Medulla oblongata (tissue), 1 donor: ENCODE measurements around the gene TGFBI.

Experiments
- DNase-seq: peaks from one replicate; pipeline ENCODE4 v3.0.0-alpha.2; 2015; ENCODE audit errors: extremely low spot score

TGFBI gene

GRCh38 chr5:136089791-136090190, 61.0 kb downstream of the TGFBI start:
- DNase-seq, result no peak

DNA sequence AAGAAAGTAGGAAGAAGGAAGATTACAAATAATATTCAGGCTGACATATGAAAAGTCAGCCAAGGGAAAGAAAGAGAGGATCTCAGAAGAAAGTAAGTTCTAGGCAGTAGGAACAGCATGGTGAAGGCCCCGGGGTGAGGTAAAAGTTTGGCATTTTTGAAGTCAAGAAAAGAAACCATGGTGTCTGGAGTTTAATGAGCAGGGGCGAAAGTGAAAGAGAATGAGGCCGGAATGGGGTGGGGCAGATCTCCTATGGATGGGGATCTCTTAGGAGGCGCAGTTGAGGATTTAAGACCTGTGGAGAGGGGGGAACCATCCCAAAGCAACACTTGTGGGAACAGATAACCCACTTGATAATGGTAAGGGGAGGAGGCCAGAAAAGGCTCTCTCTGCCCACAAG, 61.5 kb downstream of the TGFBI start:
- DNase-seq, result no peak

DNA sequence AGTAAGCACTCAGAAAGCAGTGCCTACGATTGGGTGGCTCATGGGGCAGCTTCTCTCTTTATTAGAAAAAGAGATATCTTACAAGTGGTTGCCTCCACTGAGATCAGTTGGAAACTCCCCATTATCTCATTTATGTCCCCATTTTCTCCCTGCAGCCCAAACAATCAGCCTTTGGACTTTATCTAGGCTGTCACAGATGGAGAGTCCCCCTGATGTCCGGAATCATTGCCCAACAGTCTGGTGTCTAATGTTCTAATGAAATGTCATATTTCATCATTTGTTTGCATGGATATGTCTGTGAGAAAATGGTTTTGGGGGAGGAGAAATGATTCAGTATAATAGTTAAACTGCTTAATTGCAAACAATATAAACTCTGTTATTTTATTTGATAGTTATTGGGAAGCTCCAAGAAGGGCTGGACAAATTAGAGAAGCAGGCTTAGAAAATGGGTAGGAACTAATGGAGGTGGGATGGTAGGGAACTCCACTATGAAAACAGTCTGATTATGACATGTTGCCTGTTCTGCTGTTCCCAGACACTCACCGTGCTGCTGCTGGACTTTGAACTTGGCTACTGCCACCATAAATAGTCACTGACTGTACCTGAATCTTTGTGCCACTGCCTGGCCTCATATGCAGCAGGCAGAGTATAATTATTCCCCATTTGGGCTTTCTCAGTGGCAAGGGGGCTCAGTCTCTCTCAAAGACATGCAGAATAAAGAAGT, 65.6 kb downstream of the TGFBI start:
- no peak for DNase-seq

DNA sequence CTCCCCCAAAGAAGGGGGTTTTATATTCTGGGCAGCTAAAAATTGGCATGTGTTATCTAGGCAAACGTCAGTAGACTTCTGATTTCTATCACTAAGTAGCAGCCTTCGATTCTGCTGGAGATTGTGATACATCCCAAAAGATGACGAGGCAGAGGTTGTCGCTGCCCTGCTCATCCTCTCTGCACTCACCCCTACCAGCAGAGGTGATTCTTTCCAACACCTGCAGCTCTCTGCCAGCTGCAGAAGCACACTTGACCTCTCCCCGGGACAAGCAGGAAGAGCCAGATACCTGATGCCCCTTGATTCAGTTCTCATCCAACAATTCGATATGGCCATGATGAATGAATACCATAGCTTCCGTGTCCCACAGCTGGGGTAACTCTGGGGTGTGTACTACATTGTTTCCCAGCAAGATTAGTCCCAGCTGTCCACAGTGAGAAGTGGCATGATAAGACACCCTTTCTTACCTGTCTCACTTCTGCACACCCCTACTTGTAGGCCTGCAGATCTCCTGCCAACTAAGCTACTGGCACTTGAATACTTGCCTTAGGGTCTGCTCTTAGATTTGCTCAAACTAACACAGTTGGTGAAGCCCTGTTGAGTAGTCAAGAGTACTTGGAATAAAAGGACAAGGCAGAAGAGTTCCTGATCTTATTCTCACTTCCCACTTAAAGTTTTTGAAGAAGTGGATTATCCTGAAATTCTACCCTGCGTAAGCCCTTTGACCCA, 66.3 kb downstream of the TGFBI start:
- DNase-seq, result no peak

DNA sequence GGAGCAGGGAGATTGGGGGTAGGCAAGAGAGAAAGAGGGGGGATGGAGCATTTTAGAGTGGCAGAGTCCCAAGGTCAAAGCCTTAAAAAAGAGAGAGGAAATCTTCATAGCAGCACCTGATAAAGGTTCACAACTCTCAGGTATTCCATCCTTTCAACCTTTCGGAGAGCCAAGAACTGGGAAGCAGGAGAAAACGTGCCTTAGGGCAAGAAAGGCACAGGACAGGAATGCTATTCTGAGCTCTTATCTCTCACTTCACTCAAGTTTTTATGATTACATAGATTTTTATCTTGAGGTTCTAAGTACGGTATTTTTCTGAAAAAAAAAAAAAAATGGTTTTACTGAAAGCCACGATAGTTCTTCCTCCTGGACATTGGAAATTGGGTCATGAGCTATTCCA, 69.4 kb downstream of the TGFBI start:
- DNase-seq, result no peak

GRCh38 chr5:136099870-136100269, 71.1 kb downstream of the TGFBI start:
- DNase-seq, result no peak

DNA sequence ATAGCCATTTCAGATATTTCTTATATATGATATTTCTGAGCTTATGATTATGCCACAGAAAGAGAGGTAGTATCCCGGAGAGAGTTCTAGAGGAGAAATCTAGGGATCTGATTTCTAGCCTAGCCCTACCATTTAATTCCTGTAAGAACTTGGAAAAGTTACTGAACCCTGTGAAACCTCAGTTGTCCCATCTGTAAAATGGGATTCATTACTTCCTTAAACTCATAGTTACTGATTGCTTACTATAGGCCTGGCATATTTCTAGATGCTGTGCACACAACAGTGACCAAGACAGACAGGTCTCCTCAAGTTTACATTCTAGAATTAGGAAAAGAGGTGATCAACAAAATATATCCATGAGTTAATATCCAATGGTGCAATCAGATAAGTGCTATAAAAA, 73.1 kb downstream of the TGFBI start:
- DNase-seq, result no peak

DNA sequence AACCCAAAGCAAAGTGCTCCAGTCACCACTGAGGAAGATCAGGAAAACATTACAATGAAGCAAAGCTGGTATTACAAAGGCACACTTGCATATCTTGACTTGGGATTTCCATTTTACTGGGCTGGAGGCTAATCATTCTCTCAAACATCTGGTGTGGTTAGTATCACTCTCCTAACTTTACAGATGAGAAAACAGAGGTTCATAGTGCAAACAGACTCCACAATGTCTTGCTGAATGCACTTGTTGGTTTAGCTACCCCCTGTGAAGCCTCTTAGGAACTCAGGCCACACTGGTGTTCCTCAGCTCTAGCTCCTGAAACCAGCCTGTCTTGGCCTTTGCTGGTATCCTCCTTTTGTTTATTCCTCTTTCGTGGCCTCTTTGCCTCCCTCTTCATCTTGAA, 74.3 kb downstream of the TGFBI start:
- DNase-seq, result no peak

GRCh38 chr5:136104306-136104965, 75.6 kb downstream of the TGFBI start:
- DNase-seq, result no peak

DNA sequence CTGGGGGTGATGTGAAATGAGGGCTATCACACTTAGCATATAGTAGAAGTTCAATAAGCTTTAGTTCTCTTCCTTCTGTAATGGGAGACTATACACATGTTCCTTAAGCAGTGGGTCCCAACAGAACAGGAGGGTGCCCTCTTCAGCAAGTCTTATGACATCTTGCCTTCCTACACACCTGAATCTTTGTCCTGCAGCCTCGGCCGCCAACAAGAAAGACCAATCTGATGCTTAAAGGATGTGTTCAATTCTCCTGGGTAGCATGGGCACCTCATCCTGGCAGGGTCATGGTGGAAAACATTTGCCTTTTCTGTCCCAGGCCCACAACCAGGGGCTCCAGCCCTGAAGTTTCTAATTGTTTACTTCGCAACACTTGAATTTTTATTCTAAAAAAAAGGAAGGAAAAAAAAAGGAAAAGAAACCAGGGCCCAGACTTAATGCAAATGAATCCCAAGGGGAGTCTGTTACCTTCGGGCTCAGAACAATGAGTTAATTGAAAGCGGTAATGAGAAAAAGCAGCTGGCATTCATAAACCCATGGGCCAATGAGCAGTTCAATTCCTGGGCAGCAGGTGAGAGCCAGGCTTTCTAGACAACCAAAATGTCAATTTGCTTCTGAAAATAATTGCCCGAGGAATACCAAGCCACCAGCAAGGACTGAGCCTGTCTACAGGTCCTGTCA, 77.7 kb downstream of the TGFBI start:
- DNase-seq, result no peak

DNA sequence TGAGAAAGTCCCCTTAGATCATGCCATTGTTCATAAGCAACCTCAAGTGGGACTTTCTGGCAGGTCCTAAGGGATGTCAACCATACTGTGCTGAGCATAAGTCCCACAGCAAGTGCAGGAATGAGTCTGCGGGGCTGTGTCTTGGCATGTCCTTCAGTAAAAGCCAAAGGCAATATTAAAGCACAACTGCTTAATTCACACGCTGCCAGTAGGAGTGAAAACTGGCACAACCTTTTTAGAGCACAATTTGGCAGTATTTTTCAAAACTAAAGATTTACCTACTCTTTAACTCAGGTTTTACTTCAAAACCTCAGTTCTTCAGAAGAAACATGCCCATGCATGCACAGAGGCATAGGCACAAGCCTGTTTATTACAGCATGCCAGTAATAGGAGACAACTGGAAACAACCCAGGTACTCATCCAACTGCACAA, 79.4 kb downstream of the TGFBI start:
- DNase-seq, result no peak

- no peak for DNase-seq
Observed at GRCh38 chr5:136108766-136109165, 80.0 kb downstream of the TGFBI start.

- DNase-seq, result no peak
Observed at GRCh38 chr5:136109453-136110135, 80.8 kb downstream of the TGFBI start.
